NCI-H2227 (cell line): Measurements from ENCODE around the gene EEFSEC.

Source experiments
- DNase-seq: peaks from one replicate; lab custom pipeline; 2025; ENCODE audit not compliant: unreplicated experiment; lab: John Stamatoyannopoulos, UW

EEFSEC gene

GRCh38 chr3:128283421-128283820 is 130.1 kb downstream of the EEFSEC start:
- no peak for DNase-seq

GRCh38 chr3:128285042-128285966 is 132.0 kb downstream of the EEFSEC start:
- no peak for DNase-seq

GRCh38 chr3:128285967-128286321 is 132.7 kb downstream of the EEFSEC start:
- no peak for DNase-seq

- DNase-seq: no peak
Measured at GRCh38 chr3:128286691-128287090, 133.4 kb downstream of the EEFSEC start.

- DNase-seq: no peak
Measured at GRCh38 chr3:128287216-128287615, 133.9 kb downstream of the EEFSEC start.

GRCh38 chr3:128289534-128289933 is 136.3 kb downstream of the EEFSEC start:
- DNase-seq: no peak

- no peak for DNase-seq
Measured at GRCh38 chr3:128290484-128290883, 137.2 kb downstream of the EEFSEC start.

GRCh38 chr3:128293930-128294329 is 140.6 kb downstream of the EEFSEC start:
- no peak for DNase-seq

- no peak for DNase-seq
Measured at GRCh38 chr3:128294999-128295468, 141.8 kb downstream of the EEFSEC start.

GRCh38 chr3:128296469-128297251 is 143.4 kb downstream of the EEFSEC start:
- no peak for DNase-seq

- DNase-seq: no peak
Measured at GRCh38 chr3:128297401-128298138, 144.3 kb downstream of the EEFSEC start.

- no peak for DNase-seq
Measured at GRCh38 chr3:128301186-128302023, 148.1 kb downstream of the EEFSEC start.

GRCh38 chr3:128306481-128306880 is 153.2 kb downstream of the EEFSEC start:
- DNase-seq: no peak

- DNase-seq: no peak
Measured at GRCh38 chr3:128307029-128307633, 153.8 kb downstream of the EEFSEC start.

GRCh38 chr3:128307781-128308469 is 154.6 kb downstream of the EEFSEC start:
- no peak for DNase-seq

- no peak for DNase-seq
Measured at GRCh38 chr3:128309026-128309425, 155.7 kb downstream of the EEFSEC start.

GRCh38 chr3:128310286-128311058 is 157.2 kb downstream of the EEFSEC start:
- no peak for DNase-seq

GRCh38 chr3:128311441-128311844 is 158.2 kb downstream of the EEFSEC start:
- no peak for DNase-seq

GRCh38 chr3:128312271-128312670 is 159.0 kb downstream of the EEFSEC start:
- DNase-seq: no peak
